ENCODE measurements around the gene ESRRB.

The ESRRB gene

DNA sequence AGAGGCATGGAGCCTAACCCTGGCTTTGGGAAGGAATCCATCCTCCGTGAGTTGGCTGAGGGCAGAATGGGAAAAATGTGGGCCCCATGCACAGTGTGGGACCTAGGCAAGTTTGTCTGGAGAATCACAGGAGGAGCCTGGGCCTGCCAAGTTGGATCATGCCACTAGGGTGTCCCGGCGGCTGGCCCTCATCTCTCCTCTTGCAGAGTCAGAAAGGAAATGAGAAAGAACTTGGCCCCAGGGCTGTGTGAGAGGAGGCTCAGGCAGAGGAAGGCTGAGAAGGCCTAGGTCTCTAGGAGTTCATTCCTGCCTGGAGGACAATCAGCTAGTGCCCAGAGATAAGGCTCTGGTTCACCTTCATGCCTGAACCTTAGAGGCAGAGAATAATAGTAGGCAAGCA, 2.5 kb upstream of the ESRRB start:
- TF ChIP-seq TOX (CRISPR knock-in tag; IDR thresholded peaks at IDR 0.05; ENCODE audit: borderline replicate concordance) (no peak), ZNF565 (CRISPR knock-in tag; conservative IDR thresholded peaks at IDR 0.05; ENCODE audit: low read depth) (no peak), BACH2 (CRISPR knock-in tag; IDR thresholded peaks at IDR 0.05; ENCODE audit: borderline replicate concordance) (no peak), CSDC2 (CRISPR knock-in tag; IDR thresholded peaks at IDR 0.05) (no peak), ESRRG (CRISPR knock-in tag; IDR thresholded peaks at IDR 0.05) (no peak), PATZ1 (CRISPR knock-in tag; IDR thresholded peaks at IDR 0.05; ENCODE audit: borderline replicate concordance) (no peak), ARNTL (CRISPR knock-in tag; IDR thresholded peaks at IDR 0.05; ENCODE audit: borderline replicate concordance, low read depth) (no peak), OSR1 (CRISPR knock-in tag; IDR thresholded peaks at IDR 0.05) (no peak), ISL1 (CRISPR knock-in tag; IDR thresholded peaks at IDR 0.05) (no peak)
- TF ChIP-seq, protein P1, sequence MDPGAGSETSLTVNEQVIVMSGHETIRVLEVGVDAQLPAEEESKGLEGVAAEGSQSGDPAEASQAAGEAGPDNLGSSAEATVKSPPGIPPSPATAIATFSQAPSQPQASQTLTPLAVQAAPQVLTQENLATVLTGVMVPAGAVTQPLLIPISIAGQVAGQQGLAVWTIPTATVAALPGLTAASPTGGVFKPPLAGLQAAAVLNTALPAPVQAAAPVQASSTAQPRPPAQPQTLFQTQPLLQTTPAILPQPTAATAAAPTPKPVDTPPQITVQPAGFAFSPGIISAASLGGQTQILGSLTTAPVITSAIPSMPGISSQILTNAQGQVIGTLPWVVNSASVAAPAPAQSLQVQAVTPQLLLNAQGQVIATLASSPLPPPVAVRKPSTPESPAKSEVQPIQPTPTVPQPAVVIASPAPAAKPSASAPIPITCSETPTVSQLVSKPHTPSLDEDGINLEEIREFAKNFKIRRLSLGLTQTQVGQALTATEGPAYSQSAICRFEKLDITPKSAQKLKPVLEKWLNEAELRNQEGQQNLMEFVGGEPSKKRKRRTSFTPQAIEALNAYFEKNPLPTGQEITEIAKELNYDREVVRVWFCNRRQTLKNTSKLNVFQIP (CRISPR knock-in tag; IDR thresholded peaks at IDR 0.05; ENCODE audit: borderline replicate concordance, low read depth) = no peak
- no peak for ATAC-seq

- ATAC-seq = no peak; the same call in 2 of the 3 replicates
- no peak for TF ChIP-seq ZFP30 (CRISPR knock-in tag; IDR thresholded peaks at IDR 0.05)
- no peak for TF ChIP-seq PATZ1 (CRISPR knock-in tag; IDR thresholded peaks at IDR 0.05; ENCODE audit: borderline replicate concordance)
- no peak for TF ChIP-seq ESRRG (CRISPR knock-in tag; IDR thresholded peaks at IDR 0.05)
- TF ChIP-seq ZNF565 (CRISPR knock-in tag; conservative IDR thresholded peaks at IDR 0.05; ENCODE audit: low read depth) = no peak
- no peak for TF ChIP-seq OSR1 (CRISPR knock-in tag; IDR thresholded peaks at IDR 0.05)
- no peak for TF ChIP-seq CREB5 (CRISPR knock-in tag; IDR thresholded peaks at IDR 0.05; ENCODE audit: low read depth)
- TF ChIP-seq TSHZ2 (CRISPR knock-in tag; IDR thresholded peaks at IDR 0.05) = no peak
- no peak for TF ChIP-seq ZFP3 (CRISPR knock-in tag; IDR thresholded peaks at IDR 0.05)
- TF ChIP-seq BACH2 (CRISPR knock-in tag; IDR thresholded peaks at IDR 0.05; ENCODE audit: borderline replicate concordance) = no peak
- TF ChIP-seq CSRNP3 (CRISPR knock-in tag; IDR thresholded peaks at IDR 0.05) = no peak
- TF ChIP-seq ZC3H10 (CRISPR knock-in tag; IDR thresholded peaks at IDR 0.05) = no peak
Measured at GRCh38 chr14:76375484-76375883, 453 bp upstream of the ESRRB start.

DNA sequence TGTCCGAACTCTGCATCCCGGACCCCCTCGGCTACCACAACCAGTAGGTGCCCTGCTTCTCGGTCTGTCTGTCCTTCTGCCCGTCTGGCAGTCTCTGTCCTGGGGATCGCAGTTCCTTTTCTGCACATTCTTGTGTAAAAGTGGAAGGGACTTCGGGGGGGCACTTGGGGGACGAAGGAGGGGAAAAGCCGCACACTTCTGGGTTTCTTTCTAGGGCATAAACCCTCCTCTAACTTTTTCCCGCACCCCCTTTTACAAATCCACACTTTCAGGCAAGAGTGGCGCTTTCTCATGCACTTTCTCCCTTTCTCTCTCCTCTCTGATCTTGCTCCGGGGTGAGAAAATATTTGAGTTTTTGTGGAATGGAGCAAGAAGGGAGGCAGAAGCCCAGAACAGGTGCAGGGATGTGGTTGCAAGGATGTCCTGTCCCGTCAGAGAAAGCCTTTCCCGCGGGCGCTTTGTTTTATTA, 506 bp downstream of the ESRRB start:
- ATAC-seq = no peak; the same call in 2 of the 3 replicates
- TF ChIP-seq TSHZ2 (CRISPR knock-in tag; IDR thresholded peaks at IDR 0.05) (no peak), BACH2 (CRISPR knock-in tag; IDR thresholded peaks at IDR 0.05; ENCODE audit: borderline replicate concordance) (no peak), PPARA (CRISPR knock-in tag; IDR thresholded peaks at IDR 0.05; ENCODE audit: borderline replicate concordance) (no peak), RARB (CRISPR knock-in tag; IDR thresholded peaks at IDR 0.05) (no peak), ZNF565 (CRISPR knock-in tag; conservative IDR thresholded peaks at IDR 0.05; ENCODE audit: low read depth) (no peak), GLIS3 (CRISPR knock-in tag; IDR thresholded peaks at IDR 0.05) (no peak), OSR1 (CRISPR knock-in tag; IDR thresholded peaks at IDR 0.05) (no peak), ISL1 (CRISPR knock-in tag; IDR thresholded peaks at IDR 0.05) (no peak), ZFP3 (CRISPR knock-in tag; IDR thresholded peaks at IDR 0.05) (no peak), ZFP30 (CRISPR knock-in tag; IDR thresholded peaks at IDR 0.05) (no peak), TOX (CRISPR knock-in tag; IDR thresholded peaks at IDR 0.05; ENCODE audit: borderline replicate concordance) (no peak), CSRNP3 (CRISPR knock-in tag; IDR thresholded peaks at IDR 0.05) (no peak)
